ENCODE measurements around the gene POLE.

POLE gene

GRCh38 chr12:132592282-132592970 is 94.7 kb downstream of the POLE start:
- no peak overlapping the region for H3K4me3 ChIP-seq (ENCODE audit: control insufficient read depth, low read depth, low read length)
- TF ChIP-seq, protein P1, sequence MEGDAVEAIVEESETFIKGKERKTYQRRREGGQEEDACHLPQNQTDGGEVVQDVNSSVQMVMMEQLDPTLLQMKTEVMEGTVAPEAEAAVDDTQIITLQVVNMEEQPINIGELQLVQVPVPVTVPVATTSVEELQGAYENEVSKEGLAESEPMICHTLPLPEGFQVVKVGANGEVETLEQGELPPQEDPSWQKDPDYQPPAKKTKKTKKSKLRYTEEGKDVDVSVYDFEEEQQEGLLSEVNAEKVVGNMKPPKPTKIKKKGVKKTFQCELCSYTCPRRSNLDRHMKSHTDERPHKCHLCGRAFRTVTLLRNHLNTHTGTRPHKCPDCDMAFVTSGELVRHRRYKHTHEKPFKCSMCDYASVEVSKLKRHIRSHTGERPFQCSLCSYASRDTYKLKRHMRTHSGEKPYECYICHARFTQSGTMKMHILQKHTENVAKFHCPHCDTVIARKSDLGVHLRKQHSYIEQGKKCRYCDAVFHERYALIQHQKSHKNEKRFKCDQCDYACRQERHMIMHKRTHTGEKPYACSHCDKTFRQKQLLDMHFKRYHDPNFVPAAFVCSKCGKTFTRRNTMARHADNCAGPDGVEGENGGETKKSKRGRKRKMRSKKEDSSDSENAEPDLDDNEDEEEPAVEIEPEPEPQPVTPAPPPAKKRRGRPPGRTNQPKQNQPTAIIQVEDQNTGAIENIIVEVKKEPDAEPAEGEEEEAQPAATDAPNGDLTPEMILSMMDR (conservative IDR thresholded peaks at IDR 0.05; ENCODE audit: control insufficient read depth, insufficient read depth, low read depth, low read length) = no peak
- no peak for DNase-seq (ENCODE audit: low read depth)

- no peak overlapping the region for H3K4me3 ChIP-seq (ENCODE audit: control insufficient read depth, low read depth, low read length)
- no peak for DNase-seq (ENCODE audit: low read depth)
- TF ChIP-seq, protein P1 (conservative IDR thresholded peaks at IDR 0.05; ENCODE audit: control insufficient read depth, insufficient read depth, low read depth, low read length) = no peak
These were observed 95.8 kb downstream of the POLE start for GRCh38 chr12:132591107-132591935.

GRCh38 chr12:132588821-132589669 is 98.1 kb downstream of the POLE start:
- DNase-seq (ENCODE audit: low read depth) = no peak
- H3K4me3 ChIP-seq (ENCODE audit: control insufficient read depth, low read depth, low read length) = no peak overlapping the region
- TF ChIP-seq, protein P1 (conservative IDR thresholded peaks at IDR 0.05; ENCODE audit: control insufficient read depth, insufficient read depth, low read depth, low read length) = no peak

- DNase-seq (ENCODE audit: low read depth) = no peak
- H3K4me3 ChIP-seq (ENCODE audit: control insufficient read depth, low read depth, low read length) = no peak overlapping the region
- TF ChIP-seq, protein P1 (conservative IDR thresholded peaks at IDR 0.05; ENCODE audit: control insufficient read depth, insufficient read depth, low read depth, low read length) = no peak
These were observed 98.8 kb downstream of the POLE start for GRCh38 chr12:132588319-132588718.

DNA sequence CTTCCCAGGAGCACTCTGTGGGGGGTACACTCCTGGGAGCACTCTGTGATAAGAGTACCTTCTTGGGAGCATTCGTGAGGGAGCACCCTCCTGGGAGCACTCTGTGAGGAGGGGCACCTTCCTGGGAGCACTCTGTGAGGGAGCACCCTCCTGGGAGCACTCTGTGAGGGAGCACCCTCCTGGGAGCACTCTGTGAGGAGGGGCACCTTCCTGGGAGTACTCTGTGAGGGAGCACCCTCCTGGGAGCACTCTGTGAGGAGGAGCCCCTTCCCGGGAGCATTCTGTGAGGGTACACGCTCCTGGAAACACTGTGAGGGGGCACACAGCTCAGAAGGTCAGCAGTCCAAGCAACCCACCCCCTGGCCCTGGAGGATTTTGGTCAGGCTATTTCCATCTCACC is 99.4 kb downstream of the POLE start:
- no peak overlapping the region for H3K4me3 ChIP-seq (ENCODE audit: control insufficient read depth, low read depth, low read length)

DNA sequence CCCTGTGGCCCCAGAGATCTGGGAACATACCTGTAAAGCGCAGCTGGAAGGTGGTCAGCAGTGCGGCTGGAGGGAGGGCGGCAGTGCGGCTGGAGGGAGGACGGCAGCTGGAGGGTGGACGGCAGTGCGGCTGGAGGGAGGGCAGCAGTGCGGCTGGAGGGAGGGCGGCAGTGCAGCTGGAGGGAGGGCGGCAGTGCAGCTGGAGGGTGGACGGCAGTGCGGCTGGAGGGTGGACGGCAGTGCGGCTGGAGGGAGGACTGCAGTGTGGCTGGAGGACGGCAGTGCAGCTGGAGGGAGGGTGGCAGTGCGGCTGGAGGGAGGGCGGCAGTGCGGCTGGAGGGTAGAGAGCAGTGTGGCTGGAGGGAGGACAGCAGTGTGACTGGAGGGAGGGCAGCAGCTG is 100.2 kb downstream of the POLE start:
- H3K4me3 ChIP-seq (ENCODE audit: control insufficient read depth, low read depth, low read length) = no peak overlapping the region
- DNase-seq (ENCODE audit: low read depth) = no peak
- TF ChIP-seq, protein P1 (conservative IDR thresholded peaks at IDR 0.05; ENCODE audit: control insufficient read depth, insufficient read depth, low read depth, low read length) = no peak

More for the DNA sequence above, 99.4 kb downstream of the POLE start:
- no peak for DNase-seq (ENCODE audit: low read depth)
- TF ChIP-seq, protein P1 (conservative IDR thresholded peaks at IDR 0.05; ENCODE audit: control insufficient read depth, insufficient read depth, low read depth, low read length) = no peak

Measured in fibroblast of mammary gland (primary cell).